ENCODE measurements around the gene CHSY1. TPM values are rescaled to one million over a fixed set of nuclear protein-coding genes. Genes with fewer than 3 reads are reported as not detected.
A peak's percentile ranks its signal among the peaks of the same experiment; 100 is the strongest.

The CHSY1 gene
- total RNA-seq, 1 experiment from 2014 or later: 59.1 TPM

GRCh38 chr15:101146118-101146702 lies 105.6 kb downstream of the CHSY1 start:
- peaks cover 10% of the 10 kb centered on the region for H3K4me1 Mint-ChIP-seq
- ATAC-seq (no peak), DNase-seq (ENCODE audit: low spot score) (no peak)
- no peak overlapping the region for H3K27ac Mint-ChIP-seq
- H3K9me3 Mint-ChIP-seq: no peaks in the 10 kb centered on the region; the same call in 1 of the 2 replicates
- POLR2A ChIA-PET: no interaction called here
- no peaks in the 10 kb centered on the region for H3K36me3 Mint-ChIP-seq
- no peaks in the 10 kb centered on the region for H3K27me3 Mint-ChIP-seq (ENCODE audit: low read depth)
- no peak overlapping the region for H3K4me3 Mint-ChIP-seq
- CTCF ChIA-PET: interaction anchor here (0.8 kb wide), 1 partner anchor 112 kb away, joined by 3 read pairs; no protein-coding TSS in a partner anchor
- no peak for TF ChIP-seq TP53 (CRISPR knock-in tag; IDR thresholded peaks at IDR 0.05)
- TF ChIP-seq CREM (CRISPR knock-in tag; IDR thresholded peaks at IDR 0.05): no peak
- no peak for TF ChIP-seq NR1H2 (CRISPR knock-in tag; IDR thresholded peaks at IDR 0.05)
- TF ChIP-seq, protein P1, sequence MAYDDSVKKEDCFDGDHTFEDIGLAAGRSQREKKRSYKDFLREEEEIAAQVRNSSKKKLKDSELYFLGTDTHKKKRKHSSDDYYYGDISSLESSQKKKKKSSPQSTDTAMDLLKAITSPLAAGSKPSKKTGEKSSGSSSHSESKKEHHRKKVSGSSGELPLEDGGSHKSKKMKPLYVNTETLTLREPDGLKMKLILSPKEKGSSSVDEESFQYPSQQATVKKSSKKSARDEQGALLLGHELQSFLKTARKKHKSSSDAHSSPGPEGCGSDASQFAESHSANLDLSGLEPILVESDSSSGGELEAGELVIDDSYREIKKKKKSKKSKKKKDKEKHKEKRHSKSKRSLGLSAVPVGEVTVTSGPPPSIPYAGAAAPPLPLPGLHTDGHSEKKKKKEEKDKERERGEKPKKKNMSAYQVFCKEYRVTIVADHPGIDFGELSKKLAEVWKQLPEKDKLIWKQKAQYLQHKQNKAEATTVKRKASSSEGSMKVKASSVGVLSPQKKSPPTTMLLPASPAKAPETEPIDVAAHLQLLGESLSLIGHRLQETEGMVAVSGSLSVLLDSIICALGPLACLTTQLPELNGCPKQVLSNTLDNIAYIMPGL (CRISPR knock-in tag; IDR thresholded peaks at IDR 0.05): no peak
- TF ChIP-seq, protein P2, sequence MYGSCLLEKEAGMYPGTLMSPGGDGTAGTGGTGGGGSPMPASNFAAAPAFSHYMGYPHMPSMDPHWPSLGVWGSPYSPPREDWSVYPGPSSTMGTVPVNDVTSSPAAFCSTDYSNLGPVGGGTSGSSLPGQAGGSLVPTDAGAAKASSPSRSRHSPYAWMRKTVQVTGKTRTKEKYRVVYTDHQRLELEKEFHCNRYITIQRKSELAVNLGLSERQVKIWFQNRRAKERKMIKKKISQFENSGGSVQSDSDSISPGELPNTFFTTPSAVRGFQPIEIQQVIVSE (CRISPR knock-in tag; IDR thresholded peaks at IDR 0.05; ENCODE audit: borderline replicate concordance): no peak
- TF ChIP-seq ZNF423 (CRISPR knock-in tag; IDR thresholded peaks at IDR 0.05): no peak
- no peak for TF ChIP-seq NFYB (CRISPR knock-in tag; conservative IDR thresholded peaks at IDR 0.05; ENCODE audit: low read depth)
- no peak for TF ChIP-seq JAZF1 (CRISPR knock-in tag; IDR thresholded peaks at IDR 0.05)
- no peak for TF ChIP-seq MYBL2 (CRISPR knock-in tag; IDR thresholded peaks at IDR 0.05)
- TF ChIP-seq FOXJ3 (CRISPR knock-in tag; IDR thresholded peaks at IDR 0.05; ENCODE audit: borderline replicate concordance): no peak
- no peak for TF ChIP-seq ETV6 (CRISPR knock-in tag; IDR thresholded peaks at IDR 0.05)
- TF ChIP-seq ZNF416 (CRISPR knock-in tag; IDR thresholded peaks at IDR 0.05): no peak

DNA sequence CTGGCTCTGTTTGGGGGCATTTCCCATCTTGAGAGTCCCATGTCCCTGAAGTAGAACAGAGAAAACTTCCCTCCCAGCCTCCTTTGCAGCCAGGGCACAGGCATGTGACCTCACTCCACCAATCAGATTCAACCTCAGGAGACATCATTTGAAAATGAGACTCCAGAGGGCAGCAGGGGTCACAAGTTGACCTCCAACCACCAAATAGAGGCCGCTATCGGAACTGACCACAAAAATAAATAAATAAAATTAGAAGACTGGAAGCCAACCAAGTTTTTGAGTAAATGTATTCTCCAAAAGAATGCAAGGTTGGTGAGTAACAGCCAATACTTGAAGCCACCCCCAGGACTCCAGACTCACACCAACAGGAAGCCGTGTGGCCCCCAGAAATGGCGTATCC lies 106.5 kb downstream of the CHSY1 start:
- ATAC-seq (no peak), DNase-seq (ENCODE audit: low spot score) (no peak)
- Mint-ChIP-seq H3K27ac (no peak overlapping the region), H3K4me3 (no peak overlapping the region), H3K4me1 (peaks cover 3% of the 10 kb centered on the region), H3K36me3 (no peaks in the 10 kb centered on the region), H3K9me3 (no peaks in the 10 kb centered on the region; the same call in 1 of the 2 replicates), H3K27me3 (ENCODE audit: low read depth) (no peaks in the 10 kb centered on the region)
- ChIA-PET POLR2A (no interaction called here), CTCF (interaction anchor here (0.8 to 5.0 kb wide), 2 partner anchors 8 to 113 kb away, joined by 3 to 22 read pairs; no protein-coding TSS in a partner anchor)
- TF ChIP-seq, protein P3, sequence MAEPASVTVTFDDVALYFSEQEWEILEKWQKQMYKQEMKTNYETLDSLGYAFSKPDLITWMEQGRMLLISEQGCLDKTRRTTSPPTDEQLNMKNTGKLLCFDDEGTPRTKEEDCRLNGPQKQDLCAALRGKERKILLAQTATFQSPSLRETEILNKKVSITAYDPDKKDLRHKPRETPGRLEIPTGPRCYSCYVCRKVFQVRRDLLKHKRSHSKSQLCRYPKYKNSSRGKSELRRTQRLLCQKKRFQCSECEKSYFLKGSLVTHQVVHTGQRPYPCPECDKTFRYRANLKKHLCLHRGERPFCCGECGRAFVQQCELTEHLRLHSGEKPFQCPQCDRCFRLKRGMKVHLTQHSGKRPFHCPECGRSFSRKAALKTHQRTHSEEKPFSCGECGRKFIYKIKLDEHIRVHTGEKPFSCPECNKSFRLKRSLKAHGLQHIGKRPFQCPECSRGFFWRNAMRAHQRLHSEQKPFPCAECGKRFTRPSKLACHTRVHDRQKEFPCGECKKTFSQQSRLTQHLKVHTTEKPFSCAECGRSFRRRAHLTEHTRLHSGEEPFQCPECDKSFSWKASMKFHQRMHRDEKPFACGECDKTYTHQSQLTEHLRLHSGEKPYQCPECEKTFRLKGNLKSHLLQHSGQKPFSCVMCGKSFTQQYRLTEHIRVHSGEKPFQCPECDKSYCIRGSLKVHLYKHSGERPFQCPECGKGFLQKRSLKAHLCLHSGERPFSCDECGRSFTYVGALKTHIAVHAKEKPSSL (CRISPR knock-in tag; conservative IDR thresholded peaks at IDR 0.05): no peak
- TF ChIP-seq, protein P4, sequence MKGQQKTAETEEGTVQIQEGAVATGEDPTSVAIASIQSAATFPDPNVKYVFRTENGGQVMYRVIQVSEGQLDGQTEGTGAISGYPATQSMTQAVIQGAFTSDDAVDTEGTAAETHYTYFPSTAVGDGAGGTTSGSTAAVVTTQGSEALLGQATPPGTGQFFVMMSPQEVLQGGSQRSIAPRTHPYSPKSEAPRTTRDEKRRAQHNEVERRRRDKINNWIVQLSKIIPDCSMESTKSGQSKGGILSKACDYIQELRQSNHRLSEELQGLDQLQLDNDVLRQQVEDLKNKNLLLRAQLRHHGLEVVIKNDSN (CRISPR knock-in tag; IDR thresholded peaks at IDR 0.05): peak; percentile 77
- TF ChIP-seq OVOL2 (CRISPR knock-in tag; IDR thresholded peaks at IDR 0.05; ENCODE audit: borderline replicate concordance) (no peak), RORB (CRISPR knock-in tag; IDR thresholded peaks at IDR 0.05) (no peak)
- TF ChIP-seq, protein P5, sequence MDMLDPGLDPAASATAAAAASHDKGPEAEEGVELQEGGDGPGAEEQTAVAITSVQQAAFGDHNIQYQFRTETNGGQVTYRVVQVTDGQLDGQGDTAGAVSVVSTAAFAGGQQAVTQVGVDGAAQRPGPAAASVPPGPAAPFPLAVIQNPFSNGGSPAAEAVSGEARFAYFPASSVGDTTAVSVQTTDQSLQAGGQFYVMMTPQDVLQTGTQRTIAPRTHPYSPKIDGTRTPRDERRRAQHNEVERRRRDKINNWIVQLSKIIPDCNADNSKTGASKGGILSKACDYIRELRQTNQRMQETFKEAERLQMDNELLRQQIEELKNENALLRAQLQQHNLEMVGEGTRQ (CRISPR knock-in tag; IDR thresholded peaks at IDR 0.05): peak; percentile 83

Measured in WTC11 (cell line).